Cerebellar cortex (tissue), 1 donor: ENCODE results near the gene ATP2B3.

Experiments
- DNase-seq: peaks from one replicate; pipeline ENCODE4 v3.0.0-alpha.2; 2015; ENCODE audit warnings: low spot score

ATP2B3 gene

GRCh38 chrX:153620576-153620975, 103.1 kb downstream of the ATP2B3 start:
- DNase-seq, result no peak

- DNase-seq, result no peak
Measured at GRCh38 chrX:153621949-153622598, 104.6 kb downstream of the ATP2B3 start.

DNA sequence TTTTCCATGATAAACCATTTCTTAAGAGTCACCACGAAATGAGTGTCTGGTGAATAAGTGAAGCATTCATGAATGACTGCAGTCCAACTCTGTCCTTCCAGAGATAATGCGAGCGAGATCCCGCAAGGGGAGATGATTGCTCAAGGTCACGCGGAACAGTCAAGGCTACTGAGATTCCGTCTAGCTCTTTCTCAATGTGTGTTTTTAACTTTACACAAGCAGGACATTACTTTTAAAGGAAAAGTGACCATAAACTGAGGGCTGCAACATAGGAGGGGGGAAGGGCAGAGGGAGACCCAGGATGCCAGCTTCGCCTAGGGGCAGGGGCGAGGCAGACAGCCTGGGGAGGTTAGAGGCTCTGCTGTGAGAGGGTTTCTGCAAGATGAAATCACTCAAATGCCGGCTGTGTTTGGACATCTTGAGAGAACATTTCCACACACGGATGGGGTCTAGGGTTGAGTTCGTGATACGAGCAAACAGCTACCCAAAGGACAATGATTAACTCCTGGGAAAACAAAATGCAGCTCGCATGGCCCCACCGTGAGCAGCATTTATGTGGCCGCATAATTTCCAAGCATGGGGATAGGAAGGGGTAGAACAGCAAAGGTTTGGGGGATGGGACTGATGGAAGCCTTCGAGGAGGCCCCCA, 105.3 kb downstream of the ATP2B3 start:
- DNase-seq, result no peak

DNA sequence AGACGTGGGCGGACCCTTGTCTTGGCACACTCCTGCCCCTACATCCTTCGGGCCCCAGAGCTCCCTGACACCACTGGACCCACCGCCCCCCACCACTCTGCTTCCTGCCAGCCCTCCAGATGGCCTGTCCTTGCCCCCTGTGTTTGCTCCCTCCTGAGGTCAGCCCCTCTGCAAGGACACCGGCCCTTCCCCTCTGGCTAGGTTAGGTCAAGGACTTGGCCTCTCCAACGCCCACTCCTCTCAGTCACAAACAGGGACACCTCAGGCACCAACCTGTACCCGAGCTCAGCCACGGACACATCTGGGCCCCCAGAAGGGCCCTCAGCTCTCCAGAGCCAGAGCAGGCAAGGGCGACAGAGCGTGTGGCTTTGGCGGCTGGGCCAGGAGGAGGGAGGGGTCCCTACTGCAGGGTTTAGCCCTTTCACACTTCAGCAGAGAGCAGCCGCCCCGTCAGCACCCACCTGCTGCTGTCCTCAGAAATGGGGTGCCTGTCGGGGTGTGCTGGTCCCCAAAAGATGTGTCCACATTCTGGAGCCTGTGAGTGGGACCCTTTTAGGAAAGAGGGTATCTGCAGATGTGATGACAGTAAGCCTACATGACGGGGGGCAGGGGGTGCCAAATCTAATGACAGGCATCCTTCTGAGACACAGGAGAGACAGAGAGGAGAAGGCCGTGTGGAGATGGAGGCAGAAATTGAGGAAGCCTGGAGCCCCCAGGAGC, 106.0 kb downstream of the ATP2B3 start:
- no peak for DNase-seq

- no peak for DNase-seq
Measured at GRCh38 chrX:153624196-153625091, 107.0 kb downstream of the ATP2B3 start.

DNA sequence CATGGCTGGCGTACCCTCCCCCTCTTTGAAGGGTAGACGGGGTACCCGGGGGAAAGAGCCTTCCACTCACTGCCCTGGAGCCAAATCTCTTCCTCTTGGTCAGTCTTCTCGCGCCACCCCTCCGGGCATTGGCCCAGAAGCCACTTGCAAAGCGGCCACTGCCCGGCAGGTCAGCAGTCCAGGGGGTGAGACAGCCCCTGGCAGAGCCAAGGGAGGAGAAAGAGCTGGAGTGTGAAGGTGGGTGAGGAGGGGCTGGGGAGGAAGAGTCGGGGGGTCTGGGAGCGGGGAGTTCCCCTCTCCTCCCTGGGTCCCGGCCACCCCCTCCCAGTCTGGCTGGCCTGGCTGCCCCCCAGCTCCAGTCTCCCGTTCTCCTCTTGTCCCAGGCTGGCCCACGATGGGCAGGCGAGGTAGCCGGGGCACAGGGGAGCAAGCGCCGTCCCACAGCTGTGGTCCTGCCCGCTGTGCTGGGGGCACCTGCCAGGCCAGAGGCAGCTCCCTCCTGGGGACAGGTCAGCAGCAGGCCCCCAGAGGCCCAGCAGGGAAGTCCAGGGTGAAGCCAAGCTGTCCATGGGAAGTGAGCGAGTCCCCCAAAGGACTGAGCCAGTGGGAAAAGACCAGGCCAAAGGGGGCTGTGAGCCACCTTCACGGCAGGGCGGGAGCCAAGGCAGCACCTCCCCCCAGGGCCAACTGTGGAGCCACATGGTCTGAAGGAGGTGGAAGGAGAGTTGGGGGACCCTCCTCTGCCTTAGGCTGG, 108.0 kb downstream of the ATP2B3 start:
- DNase-seq, result no peak

GRCh38 chrX:153626025-153626633, 108.7 kb downstream of the ATP2B3 start:
- no peak for DNase-seq

GRCh38 chrX:153626863-153627674, 109.6 kb downstream of the ATP2B3 start:
- DNase-seq, result no peak

DNA sequence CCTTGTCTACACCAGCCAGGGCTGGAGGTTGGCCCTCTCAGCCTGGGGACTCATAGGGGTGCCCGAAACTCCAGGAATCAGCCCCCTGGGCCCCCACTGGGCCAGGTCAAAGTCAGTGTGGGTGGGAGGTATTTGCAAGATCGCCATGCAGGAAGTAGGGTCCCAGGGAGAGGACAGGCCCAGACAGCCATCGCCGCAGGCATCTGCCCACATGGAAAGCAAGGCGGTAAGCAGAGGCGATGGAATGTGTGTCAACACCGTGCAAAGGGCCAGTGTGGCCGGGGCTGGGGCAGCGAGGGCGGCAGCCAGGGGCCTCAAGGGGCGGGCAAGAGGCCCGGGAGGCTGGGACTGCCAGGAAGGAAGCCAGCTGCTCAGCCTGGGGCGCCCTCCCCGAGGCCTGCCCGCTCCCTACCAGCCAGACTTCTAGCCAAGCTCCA, 110.3 kb downstream of the ATP2B3 start:
- DNase-seq, result no peak

GRCh38 chrX:153628129-153628528, 110.7 kb downstream of the ATP2B3 start:
- DNase-seq, result no peak

GRCh38 chrX:153628665-153629064, 111.2 kb downstream of the ATP2B3 start:
- DNase-seq, result no peak

DNA sequence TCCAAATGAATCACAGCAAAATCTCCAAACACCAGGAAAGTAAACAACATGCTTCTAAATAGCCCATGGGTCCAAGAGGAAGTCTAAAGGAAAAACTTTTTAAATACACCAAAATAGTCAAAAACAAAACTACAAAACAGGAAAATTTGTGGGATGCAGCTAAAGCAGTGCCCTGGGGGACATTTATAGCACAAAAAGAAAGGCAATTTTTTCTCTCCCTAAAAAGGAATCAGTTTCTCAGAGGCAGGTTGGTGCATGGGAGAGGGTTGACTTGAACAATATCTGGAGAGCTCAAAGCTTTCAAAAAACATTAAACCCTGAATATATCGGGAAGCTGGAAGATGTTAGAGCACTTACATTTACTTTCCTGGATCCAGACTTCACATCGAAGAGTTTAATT, 113.9 kb downstream of the ATP2B3 start:
- DNase-seq, result no peak

DNA sequence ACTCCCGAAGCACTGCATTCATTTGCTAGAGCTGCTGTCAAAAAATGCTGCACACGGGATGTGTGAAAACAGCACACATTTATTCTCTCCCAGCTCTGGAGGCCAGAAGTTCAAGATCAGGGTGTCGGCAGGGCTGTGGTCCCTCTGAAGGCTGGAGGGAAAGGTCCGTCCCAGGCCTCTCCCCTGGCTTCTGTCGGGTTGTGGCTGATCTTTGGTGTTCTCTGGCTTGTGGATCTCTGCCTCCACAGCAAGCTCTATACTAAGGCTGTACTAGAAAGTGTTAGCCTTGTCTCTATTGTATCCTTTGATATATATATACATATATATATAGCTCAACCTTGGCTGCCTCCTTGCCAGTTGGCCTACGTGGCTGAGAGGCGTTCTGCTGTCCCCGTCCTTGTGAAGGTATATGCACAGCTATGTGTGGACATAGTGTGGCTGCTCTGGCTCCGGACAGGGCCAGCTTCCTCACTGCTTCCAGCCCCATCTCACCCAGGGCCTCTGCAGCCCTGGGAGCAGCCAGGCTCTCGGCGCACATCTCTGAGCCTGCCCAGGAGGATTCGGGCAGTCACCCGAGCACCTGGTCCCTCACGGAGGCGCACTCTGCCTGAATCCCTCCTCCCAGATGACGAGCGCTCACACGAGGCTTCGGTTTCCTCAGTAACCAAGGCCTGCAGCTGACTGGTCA, 114.6 kb downstream of the ATP2B3 start:
- no peak for DNase-seq
